Measurements from ENCODE around the gene XPC. TPM values are rescaled to one million over a fixed set of nuclear protein-coding genes. Genes with fewer than 3 reads are reported as not detected.

The XPC gene
- total and polyA plus RNA-seq, 2 of the 8 experiments (the other 6 are each of a cell fraction or from before 2014, with no cell fraction given) = 8.8 to 27.3 TPM

GRCh38 chr3:14147066-14147435 is 31.4 kb downstream of the XPC start:
- H3K79me1 ChIP-seq (ENCODE audit: low read depth, low read length) = no peaks in the 10 kb centered on the region
- peaks cover 2 to 6% of the 10 kb centered on the region in 2 experiments for H4K20me1 ChIP-seq (replicated peaks in 1 of 2; ENCODE audit: control insufficient read depth in 1 of 2, insufficient read depth in 2 of 2, low read length in 2 of 2)
- no peak overlapping the region for H3K4ac ChIP-seq (replicated peaks; ENCODE audit: insufficient read length, low read depth, low read length)
- no peaks in the 10 kb centered on the region for H3K23me2 ChIP-seq (ENCODE audit: low read depth, low read length)
- H3K27ac ChIP-seq (ENCODE audit: low read depth, low read length) = no peak overlapping the region
- H3K27me3 ChIP-seq (replicated peaks in 1 of 4; ENCODE audit: control insufficient read depth in 3 of 4, extremely low read depth in 1 of 4, insufficient read depth in 3 of 4, low read length in 3 of 4) = no peaks in the 10 kb centered on the region
- H4K5ac ChIP-seq (ENCODE audit: insufficient read length, low read depth, low read length) = no peak overlapping the region
- no peak overlapping the region for H3K23ac ChIP-seq (ENCODE audit: insufficient read length)
- H3K14ac ChIP-seq (ENCODE audit: insufficient read length) = no peak overlapping the region
- 85% methylated on average over 5 of the region's 5 CpGs; no CpG with 5 or more reads in 1 of the 2 experiments for WGBS, 2 experiments (ENCODE audit: extremely low coverage in 1 of 2, insufficient coverage in 1 of 2, insufficient read length in 1 of 2, insufficient replicate concordance in 2 of 2, low coverage in 1 of 2, low lambda C conversion rate in 2 of 2, missing lambda C conversion rate in 1 of 2)
- no peak overlapping the region for H3K56ac ChIP-seq (replicated peaks; ENCODE audit: insufficient read length, low read depth, low read length)
- no peak overlapping the region for H2BK15ac ChIP-seq (ENCODE audit: low read length)
- H3K79me2 ChIP-seq (ENCODE audit: control insufficient read depth in 1 of 2, insufficient read depth in 2 of 2, low read length in 2 of 2) = no peaks in the 10 kb centered on the region
- no peak overlapping the region for H4K91ac ChIP-seq (replicated peaks; ENCODE audit: insufficient read length, low read length)
- POLR2A ChIA-PET (ENCODE audit: partially characterized antibody) = interaction anchor here (1.1 to 2.9 kb wide), 3 partner anchors 19 to 30 kb away, joined by 4 to 15 read pairs (median 7); partner anchors contain the start of genes CHCHD4 and TMEM43
- H3K18ac ChIP-seq (ENCODE audit: extremely low read depth, low read length) = no peak overlapping the region
- FAIRE-seq = no peak
- H2BK120ac ChIP-seq (replicated peaks; ENCODE audit: low read depth, low read length) = no peak overlapping the region
- DNase-seq (ENCODE audit: low read depth in 1 of 2, low spot score in 2 of 2) = no peak
- no peak overlapping the region for H3K9ac ChIP-seq (replicated peaks in 1 of 4; ENCODE audit: extremely low read depth in 1 of 4, low read depth in 3 of 4, low read length in 3 of 4)
- CTCF ChIA-PET (ENCODE audit: partially characterized antibody) = interaction anchor here (0.7 to 2.1 kb wide), 4 partner anchors 12 to 24 kb away, joined by 3 to 10 read pairs (median 6); partner anchors contain the start of genes CHCHD4 and TMEM43
- peaks cover 0 to 11% (median 7%) of the 10 kb centered on the region in 4 experiments; a peak in 5 of 8 replicates for H3K36me3 ChIP-seq (ENCODE audit: control insufficient read depth in 2 of 4, insufficient read depth in 4 of 4, low read length in 3 of 4)
- H2AK5ac ChIP-seq (ENCODE audit: low read depth, low read length) = no peak overlapping the region
- H2BK12ac ChIP-seq (ENCODE audit: low read depth, low read length) = no peak overlapping the region
- H4K8ac ChIP-seq (ENCODE audit: extremely low read depth, insufficient read depth, low read length) = no peak overlapping the region
- no peak overlapping the region for H3K4me2 ChIP-seq (ENCODE audit: insufficient read depth in 1 of 2, low read depth in 2 of 2, low read length in 2 of 2)
- H2AFZ ChIP-seq (ENCODE audit: low read length) = no peak overlapping the region
- H3K4me1 ChIP-seq (replicated peaks in 1 of 4; ENCODE audit: control insufficient read depth in 3 of 4, insufficient read depth in 4 of 4, low read length in 3 of 4) = peaks cover 0 to 14% (median 9%) of the 10 kb centered on the region in 4 experiments; a peak in 6 of 7 replicates
- H3K9me3 ChIP-seq (ENCODE audit: insufficient read depth in 2 of 2, low read depth in 1 of 2, low read length in 1 of 2) = no peaks in the 10 kb centered on the region
- no peak overlapping the region for H2BK20ac ChIP-seq (ENCODE audit: low read length)
- H2BK5ac ChIP-seq (ENCODE audit: low read depth, low read length) = no peak overlapping the region
- H3K4me3 ChIP-seq (ENCODE audit: extremely low read depth in 1 of 4, insufficient read depth in 2 of 4, low read depth in 3 of 4, low read length in 4 of 4) = no peak overlapping the region
- TF ChIP-seq POLR2A (IDR thresholded peaks at IDR 0.05; ENCODE audit: control extremely low read depth in 1 of 2, low read depth in 2 of 2, low read length in 2 of 2) = no peak
- no peak for TF ChIP-seq SP4 (IDR thresholded peaks at IDR 0.05; ENCODE audit: low read length)
- TF ChIP-seq, protein P1, sequence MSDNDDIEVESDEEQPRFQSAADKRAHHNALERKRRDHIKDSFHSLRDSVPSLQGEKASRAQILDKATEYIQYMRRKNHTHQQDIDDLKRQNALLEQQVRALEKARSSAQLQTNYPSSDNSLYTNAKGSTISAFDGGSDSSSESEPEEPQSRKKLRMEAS (IDR thresholded peaks at IDR 0.05) = no peak
- TF ChIP-seq KDM5A (IDR thresholded peaks at IDR 0.05; ENCODE audit: low read length) = no peak
- TF ChIP-seq RBBP5 (IDR thresholded peaks at IDR 0.05; ENCODE audit: borderline replicate concordance, low read depth, low read length) = no peak
- no peak for TF ChIP-seq USF2 (IDR thresholded peaks at IDR 0.05; ENCODE audit: low read length)
- TF ChIP-seq CTCF (IDR thresholded peaks at IDR 0.05; ENCODE audit: control extremely low read depth in 1 of 3, insufficient read depth in 1 of 3, low read depth in 1 of 3, low read length in 3 of 3) = no peak
- TF ChIP-seq KDM1A (IDR thresholded peaks at IDR 0.05; ENCODE audit: borderline replicate concordance, low read length) = no peak
- TF ChIP-seq JUND (IDR thresholded peaks at IDR 0.05; ENCODE audit: low read length) = no peak
- no peak for TF ChIP-seq GTF2F1 (IDR thresholded peaks at IDR 0.05; ENCODE audit: borderline replicate concordance, low read depth, low read length)

Measured in H1 (cell line).